NCI-H2196 treated with DMSO at 0.1 percent for 48 hours (cell line): ENCODE data around the gene INSM1.
"Not testable (repeated sequence)": the region's sequence is repeated elsewhere in the genome, so short reads cannot be mapped to it uniquely, and the experiment has no call there.

ENCODE experiments used
- DNase-seq: peaks from one replicate; lab custom pipeline; 2025; ENCODE audit not compliant: unreplicated experiment; lab: John Stamatoyannopoulos, UW

Gene INSM1, protein sequence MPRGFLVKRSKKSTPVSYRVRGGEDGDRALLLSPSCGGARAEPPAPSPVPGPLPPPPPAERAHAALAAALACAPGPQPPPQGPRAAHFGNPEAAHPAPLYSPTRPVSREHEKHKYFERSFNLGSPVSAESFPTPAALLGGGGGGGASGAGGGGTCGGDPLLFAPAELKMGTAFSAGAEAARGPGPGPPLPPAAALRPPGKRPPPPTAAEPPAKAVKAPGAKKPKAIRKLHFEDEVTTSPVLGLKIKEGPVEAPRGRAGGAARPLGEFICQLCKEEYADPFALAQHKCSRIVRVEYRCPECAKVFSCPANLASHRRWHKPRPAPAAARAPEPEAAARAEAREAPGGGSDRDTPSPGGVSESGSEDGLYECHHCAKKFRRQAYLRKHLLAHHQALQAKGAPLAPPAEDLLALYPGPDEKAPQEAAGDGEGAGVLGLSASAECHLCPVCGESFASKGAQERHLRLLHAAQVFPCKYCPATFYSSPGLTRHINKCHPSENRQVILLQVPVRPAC

DNA sequence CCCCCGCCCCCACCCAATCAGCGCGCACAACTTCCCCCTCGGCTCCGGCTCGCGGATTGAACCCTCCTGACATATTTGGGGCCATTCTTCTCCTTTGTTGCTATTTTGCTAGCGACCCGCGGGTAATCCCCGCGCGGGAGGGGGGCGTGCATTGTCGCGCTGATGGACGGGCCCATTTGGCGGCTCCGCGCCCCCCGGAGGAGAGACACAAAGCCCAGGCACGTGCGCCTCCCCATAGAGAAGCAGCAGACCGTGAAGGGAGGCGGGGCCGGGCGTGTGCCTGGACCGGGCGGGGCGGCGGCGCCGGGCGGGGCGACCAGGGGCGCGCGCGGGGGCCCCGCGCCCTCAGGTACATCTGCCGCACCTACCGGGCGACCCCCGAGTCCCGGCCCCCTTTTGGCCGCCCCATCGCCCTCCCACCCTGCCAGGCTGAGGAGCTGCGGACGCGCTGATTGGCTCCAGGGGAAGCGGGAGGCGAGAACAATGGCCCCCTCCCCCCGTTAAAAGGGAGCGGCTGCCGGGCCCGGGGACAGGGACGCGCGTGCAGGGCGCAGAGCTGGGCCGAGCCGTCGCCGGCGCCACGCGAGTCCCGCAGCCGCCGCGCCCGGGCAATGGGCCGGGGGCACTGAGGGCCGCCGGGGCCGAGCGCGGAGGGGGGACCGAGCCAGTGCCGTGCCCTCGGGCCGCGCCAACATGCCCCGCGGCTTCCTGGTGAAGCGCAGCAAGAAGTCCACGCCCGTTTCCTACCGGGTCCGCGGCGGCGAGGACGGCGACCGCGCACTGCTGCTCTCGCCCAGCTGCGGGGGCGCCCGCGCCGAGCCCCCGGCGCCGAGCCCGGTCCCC lies at the start of gene INSM1:
TSS of gene INSM1 (plus strand) at position 530 of the 843 bp plus-strand sequence. CDS start at position 694, 164 bp downstream.
- peak; percentile 92 for DNase-seq

DNA sequence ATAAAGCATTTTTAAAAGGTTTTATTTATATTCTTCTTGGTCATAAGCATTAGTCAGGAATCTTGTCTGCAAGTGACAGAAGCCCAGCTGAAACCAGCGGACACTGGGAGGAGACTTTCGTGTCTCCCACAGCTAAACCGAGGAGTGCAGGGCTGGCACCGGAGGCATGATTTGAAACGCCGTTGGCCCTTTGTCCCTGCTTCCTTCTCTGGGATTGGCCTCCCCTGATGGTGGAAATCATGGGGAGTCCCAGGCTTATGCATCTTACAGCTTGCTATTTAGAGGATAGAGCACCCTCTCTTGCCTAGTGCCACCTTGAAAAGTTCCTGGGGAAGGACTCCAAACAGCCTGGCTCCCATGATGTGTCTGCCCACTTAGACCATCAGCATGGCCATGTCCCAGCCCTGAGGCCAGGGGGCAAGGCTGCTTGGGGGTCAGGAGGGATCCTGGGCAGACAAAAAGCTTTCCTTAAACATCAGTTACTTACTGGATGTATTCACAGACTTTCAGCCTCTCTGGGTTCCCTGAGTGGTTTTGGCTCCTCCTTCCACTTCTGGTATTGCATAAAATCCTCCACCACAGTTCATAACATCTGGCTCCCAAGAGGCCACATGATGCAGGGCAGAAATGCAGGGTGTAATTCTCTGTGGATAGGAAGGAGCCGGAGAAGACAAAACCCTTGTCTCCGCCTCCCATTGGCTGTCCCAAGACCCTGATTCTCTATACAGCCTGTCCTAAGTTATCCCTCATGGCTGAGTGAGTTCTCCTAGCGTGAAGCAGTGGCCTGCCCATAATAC lies 49.3 kb upstream of the INSM1 start:
- no peak for DNase-seq

DNA sequence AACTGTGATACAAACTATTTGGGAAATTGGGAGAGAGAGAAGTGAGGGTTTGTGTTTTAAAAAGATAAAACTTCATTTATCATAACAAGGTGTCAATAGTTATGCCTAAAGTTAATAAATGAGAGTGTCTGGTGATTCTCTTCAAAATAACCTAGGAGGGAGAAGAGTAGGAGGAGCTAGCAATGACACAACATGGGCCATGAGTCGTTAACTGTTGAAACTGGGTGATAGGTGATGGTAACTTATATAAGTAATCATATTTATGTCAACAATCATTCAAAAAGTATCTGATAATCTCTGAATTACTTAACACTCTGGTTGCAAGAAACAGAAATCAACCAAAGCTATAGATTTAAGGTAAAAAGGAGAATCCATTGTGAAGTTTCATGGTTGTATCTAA lies 46.8 kb upstream of the INSM1 start:
- no peak for DNase-seq

DNA sequence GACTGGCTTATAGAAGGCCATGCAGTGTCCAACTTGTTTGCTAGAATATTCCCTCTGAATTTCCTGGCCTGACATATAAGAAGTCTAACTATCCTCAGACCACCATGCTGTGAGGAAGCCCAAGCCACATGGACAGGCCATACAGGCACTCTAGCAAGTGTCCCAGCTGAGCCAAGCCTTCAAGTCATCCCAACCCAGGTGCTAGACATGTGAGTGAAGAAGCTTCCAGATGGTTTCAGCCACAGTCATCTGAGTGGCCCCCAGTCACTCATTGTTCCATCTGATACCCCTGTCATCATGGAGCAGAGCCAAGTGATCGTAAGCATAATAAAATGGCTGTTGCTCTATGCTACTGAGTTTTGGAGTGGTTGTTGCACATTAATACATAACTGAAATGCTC lies 46.0 kb upstream of the INSM1 start:
- DNase-seq: no peak

DNA sequence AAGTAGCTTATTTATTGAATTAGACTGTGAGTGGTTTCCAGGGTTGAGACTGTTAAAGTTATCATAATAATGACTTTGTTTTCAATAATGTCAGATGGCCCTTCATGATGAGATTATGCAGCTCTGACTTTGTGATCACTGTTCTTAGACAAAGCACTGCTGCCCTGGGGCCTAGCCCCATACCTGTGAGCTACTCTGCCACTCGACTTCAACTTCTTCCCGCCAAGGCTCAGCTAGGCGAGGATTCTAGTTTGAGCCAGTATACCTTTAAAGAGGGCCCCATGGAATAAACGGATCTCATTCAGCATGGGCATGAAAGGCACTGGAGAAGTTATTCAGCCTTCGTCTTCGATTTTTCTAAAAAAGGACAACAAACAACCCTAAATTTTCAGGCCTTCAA lies 45.0 kb upstream of the INSM1 start:
- DNase-seq: no peak

DNA sequence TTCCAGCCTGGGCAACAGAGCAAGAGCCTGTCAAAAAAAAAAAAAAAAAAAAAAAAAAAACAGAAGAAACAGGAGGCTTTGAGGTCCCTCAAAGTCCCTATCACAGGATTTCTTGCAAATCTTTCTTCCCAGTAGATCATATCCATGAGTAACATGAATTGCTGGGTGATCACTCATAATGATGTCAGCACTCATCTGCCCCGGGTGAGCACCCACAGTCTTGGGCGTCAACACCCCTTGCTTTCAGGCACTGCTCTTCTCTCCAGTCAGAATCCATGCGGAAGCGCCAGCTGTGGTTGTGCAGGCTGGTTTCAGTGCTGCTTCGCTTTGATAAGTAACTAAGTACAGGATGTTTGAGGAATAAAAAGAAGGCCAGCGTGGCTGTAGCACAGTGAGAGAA lies 40.2 kb upstream of the INSM1 start:
- no peak for DNase-seq

DNA sequence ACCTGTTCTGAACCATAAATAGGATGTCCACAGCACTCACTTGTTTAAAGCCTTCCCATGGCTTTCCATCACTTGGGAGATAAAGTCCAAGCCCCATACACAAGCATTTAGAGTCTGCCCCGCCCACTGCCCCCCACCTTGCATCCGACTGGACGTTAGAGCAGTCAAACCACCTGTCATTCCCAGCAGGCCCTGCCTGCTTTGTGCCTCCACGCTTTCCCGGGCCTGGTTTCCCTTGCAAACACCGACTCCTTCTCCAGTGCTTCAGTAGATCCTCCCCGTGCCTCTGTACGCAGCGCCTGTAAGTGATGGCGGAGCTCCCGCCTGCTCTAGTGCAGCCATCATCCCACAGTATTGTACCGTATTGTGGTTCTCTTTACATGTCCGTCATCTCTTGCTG lies 38.3 kb upstream of the INSM1 start:
- no peak for DNase-seq

DNA sequence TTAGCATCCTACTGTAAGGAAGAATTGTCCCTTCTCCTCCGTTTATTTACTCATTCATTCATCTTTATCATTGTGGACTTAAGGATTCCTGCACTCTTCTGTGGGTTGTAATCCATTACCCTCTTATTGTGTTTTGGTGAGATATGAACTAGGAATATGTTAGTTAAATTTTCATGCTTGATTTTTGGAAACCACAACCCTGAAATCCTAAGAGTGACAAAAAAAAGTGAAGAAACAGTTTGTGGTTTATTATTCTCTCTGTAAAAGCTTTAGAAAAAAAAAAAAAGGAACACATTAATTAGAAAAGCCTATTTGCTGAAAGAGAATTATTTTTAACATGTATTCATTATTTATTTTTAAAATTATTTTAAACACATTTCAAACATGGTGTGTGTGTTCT lies 36.7 kb upstream of the INSM1 start:
- DNase-seq: no peak

DNA sequence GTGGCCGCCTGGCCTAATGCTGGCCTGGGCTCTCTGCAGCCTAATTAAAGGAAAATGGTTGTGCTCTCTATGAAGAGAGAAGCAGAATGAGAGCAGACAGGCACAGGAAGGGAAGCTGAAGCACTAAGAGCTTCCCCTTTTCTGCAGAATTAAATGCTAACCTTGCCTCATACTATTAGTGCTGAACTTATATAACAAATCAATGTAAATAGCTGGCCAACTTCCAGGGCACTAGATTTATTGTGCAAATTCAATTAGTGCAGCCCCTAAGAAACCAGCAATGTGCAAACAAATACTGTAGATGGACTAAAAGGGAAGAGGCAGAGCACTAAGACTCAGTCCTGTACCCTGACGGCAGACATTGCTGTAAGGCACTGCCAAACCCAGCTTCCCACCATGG lies 36.1 kb upstream of the INSM1 start:
- no peak for DNase-seq

DNA sequence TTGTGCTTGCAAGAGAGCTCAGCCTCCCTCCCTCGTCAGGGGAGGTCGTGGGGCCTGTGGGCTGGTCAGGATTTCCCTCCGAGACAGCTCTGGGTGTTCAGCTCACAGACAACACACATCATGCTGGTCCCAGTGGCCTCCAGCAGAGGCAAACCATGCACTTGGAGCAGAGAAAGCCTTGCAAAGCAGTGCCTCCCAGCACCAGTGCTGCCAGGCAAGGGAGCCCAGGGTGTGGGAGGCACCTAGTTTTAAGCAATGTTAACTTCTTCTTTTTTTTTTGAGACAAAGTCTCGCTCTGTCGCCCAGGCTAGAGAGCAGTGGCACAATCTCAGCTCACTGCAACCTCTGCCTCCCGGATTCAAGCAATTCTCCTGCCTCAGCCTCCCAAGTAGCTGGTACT lies 34.0 kb upstream of the INSM1 start:
- no peak for DNase-seq

DNA sequence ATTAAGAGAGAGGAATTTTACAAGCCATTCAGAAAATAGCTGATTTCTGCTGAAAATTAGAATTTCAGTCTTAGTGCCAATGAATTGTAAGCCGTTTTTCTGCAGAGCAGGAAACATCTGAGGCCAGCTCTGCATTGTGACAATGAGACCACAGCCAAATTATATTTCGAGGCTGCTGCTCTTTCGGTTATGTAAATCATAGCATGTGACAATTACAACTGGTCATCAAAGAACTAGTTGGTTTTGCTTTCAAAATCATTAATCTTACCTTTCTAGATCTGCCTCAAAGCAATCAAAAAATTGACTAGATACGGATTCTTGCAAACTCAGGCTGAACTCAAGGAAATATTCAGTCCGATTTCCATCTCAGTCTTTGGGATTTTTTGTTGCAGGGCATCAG lies 33.4 kb upstream of the INSM1 start:
- no peak for DNase-seq

DNA sequence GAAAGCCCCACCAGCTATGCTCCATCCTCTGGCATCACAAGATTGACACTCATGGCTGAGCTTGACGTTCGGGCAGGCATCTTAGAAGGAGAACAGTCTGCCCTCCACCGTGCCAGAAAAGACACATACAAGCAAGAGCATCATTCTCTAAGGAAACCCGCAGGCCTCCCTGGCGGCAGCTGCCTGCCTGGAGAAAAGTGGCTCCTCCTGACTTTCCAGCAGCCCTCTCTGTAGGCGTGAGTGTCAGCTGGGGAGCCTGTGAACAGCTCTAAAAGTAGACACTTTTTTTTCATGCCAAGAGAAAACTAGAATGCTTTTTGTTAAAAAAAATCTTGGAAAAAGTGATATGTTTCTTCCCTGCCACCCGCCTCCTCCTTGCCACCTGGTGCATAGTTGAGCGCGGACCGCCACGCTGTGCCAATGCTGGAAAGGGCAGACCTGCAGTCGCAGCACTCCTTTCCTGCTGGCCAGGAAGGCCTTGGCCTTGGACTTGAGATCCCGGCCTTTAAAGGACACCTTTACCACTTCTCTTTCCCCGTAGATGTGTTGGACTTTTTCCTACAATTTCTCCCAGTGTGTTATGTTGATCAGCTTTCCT lies 29.7 kb upstream of the INSM1 start:
- DNase-seq: no peak

DNA sequence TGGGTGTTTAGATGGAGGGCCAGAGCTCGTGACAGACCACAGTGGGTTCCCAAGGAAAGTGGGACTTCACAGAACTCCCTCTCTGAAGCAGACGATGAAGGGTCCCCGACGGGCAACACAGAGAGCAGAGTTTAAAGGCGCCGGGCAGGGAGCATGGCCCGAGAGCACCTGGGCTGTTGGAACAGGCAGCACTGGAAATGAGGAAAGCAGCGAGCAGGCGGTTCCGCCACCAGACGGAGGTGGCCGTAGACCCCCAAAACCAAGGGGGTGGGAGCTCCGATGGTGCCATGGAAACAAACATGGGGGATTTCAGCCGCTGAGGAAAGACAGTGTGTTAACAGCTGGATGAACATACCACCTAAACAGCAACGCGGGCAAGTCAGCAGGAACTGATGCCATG lies 27.5 kb upstream of the INSM1 start:
- DNase-seq: no peak

DNA sequence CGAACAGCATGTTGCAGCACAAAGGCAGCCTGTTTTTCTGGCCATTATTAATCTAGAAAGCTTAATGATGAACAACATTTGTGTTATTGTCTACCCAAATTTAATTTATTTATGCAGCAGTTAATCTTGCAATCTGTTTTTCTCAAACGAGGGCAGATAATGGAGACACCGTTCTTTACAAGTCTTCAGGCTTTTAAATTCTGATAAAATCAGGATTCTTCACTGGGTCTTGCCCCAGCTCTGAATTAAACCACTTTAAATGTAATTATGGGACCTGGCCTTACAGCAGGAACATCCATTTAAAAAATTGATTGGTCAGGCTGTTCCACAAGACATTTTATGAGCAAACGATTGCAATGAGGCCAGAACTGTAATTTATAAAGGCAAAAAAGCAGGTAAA lies 26.5 kb upstream of the INSM1 start:
- DNase-seq: no peak

DNA sequence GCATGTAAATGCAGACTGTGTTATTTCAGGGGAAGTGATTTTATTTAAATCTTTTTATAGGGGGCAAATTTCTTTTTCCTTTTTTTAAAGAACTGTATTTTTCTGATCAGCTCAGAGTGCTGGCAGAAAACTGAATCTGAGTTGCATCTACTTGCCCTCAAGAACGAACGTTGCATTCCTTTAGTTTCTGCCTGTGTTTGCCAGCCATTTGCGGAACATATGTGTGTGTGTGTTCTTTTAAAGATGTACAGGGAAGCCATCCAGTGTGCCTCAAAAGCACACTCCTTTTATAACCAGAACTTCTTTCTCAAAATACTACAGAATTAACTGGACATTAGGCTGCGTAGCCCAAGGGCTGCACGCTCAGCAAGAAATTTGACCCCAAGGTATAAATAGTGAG lies 25.8 kb upstream of the INSM1 start:
- DNase-seq: no peak

DNA sequence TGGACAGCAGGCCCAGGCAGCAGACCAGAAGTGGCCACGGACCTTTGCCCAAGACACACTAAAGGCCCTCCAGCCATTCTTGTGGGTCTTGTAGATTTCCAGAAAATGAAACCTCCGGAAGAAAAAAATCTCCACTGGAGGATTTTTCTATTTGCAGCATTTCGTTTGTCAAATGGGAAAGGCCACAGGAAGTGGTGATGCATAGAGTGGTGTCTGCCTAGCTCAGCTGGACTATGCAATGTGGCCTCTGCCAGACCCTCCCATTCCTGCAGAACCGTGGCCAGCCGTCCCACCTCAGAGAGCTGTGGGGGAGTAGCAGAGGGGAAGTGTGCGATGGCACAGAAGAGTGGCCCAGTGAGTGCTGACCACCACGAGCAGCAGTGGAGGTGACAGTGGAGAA lies 24.0 kb upstream of the INSM1 start:
- no peak for DNase-seq

DNA sequence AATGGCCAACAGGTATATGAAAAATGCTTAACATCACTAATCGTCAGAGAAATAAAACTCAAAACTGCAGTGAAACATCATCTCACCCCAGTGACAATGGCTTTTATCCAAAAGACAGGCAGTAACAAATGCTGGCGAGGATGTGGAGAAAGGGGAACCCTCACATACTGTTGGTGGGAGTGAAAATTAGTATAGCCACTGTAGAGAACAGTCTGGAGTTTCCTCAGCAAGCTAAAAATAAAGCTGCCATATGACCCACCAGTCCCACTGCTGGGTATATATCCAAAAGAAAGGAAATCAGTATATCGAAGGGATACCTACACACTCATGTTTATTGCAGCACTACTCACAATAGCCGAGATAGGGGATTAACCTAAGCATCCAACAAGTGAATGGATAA lies 23.4 kb upstream of the INSM1 start:
- DNase-seq: no peak

DNA sequence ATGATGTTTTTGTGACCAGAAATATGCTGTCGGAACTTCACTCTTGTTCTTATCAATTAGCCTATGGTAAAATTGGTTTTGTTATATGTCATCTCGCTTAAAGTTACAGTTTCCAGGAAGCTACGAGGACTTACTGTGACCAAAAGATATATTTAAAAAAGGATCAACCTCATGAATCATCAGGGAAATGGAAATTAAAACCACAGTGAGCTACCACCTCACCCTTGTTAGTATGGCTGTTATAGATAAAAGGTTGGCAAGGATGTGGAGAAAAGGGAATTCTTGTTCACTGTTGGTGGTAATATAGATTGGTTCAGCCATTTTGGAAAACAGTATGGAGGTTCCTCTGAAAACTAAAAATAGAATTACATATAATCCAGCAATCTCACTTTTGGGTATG lies 14.3 kb upstream of the INSM1 start:
- no peak for DNase-seq

DNA sequence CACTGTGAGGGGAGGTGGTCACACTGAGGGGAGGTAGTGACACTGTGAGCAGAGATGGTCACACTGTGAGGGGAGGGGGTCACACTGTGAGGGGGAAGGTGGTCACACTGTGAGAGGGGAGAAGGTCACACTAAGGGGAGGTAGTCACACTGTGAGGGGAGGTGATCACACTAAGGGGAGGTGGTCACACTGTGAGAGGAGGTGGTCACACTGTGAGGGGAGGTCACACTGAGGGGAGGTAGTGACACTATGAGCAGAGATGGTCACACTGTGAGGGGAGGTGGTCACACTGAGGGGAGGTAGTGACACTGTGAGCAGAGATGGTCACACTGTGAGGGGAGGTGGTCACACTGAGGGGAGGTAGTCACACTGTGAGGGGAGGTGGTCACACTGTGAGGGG lies 12.4 kb upstream of the INSM1 start:
- DNase-seq: not testable (repeated sequence)

DNA sequence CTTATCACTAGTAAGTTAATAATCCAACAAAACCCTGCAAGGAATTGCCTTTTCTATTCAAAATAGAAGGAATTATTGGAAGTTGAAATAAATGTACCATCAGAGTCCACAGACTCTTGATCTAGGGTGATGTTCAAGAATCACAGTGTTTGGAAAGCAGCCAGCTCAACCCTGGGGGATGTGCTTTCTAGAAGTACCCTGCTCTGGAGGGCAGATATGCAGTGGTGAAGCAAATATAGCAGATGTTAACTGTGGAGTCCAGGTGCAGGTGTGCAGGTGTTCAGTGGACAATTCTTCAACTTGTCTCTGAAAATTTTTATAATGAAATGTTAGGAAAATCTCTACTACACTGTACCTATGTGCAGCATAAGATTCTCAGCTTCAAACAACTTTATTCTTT lies 9.1 kb upstream of the INSM1 start:
- no peak for DNase-seq

DNA sequence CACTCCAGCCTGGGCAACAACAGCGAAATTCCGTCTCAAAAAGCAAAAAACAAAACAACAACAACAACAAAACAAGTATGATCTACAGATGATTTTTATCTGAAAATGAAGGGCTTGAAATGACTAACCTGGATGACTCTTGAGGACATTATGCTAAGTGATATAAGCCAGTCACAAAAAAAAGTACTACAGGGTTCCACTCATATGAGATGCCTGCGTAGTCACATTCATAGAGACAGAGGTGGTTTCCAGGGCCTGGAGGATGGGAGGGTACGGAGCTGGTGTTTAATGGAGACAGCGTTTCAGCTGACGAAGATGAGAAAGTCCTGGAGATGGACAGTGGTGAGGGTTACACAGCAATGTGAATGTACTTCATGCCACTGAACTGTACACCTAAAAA lies 8.3 kb upstream of the INSM1 start:
- DNase-seq: no peak
